Activated T-cell treated with anti-CD3 and anti-CD28 coated beads for 24 hours (primary cell): ENCODE results near the gene MCMBP.
"Not testable (repeated sequence)": the region's sequence is repeated elsewhere in the genome, so short reads cannot be mapped to it uniquely, and the experiment has no call there.

ENCODE experiments used
- DNase-seq: peaks from one replicate; pipeline ENCODE4 v3.0.0-alpha.2; 2020; ENCODE audit warnings: low read depth

The MCMBP gene

DNA sequence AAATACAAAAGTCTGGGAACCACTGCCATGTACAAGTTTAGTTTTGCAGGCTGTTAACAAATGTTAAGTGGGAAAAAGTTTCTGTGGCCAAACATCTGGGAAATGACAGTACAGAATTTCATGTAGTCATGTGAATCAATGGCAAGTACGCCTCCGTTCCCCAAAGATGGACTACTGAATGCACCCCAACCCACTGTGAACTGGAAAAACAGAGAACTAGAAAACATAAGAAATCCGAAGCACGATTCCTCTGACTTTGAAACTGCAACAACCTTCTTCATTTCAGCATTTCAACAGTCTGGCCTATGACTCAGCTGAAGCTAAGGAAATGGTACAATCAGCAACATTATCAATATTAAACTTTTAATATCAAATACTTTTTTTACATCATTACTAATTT, 41.8 kb downstream of the MCMBP start:
- DNase-seq, result no peak

DNA sequence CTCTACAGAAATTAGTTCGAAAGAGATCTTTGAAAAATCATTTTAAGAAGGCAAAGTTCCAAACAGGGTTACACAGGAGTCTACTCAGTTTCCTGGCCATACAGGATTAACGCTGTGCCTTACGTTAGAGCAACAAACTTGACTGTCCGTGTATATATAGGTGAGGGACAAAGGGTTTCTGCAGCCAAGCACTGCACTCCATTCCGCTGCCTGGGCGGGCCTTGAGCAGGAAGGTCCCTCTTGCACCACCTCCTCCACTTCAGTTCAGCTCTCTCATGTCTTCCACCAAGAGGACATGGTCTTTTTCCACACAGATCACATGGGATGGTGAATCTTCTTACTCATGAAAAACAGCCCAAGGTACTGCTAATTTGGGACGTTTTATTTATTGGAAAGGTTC, 43.2 kb downstream of the MCMBP start:
- DNase-seq, result no peak

DNA sequence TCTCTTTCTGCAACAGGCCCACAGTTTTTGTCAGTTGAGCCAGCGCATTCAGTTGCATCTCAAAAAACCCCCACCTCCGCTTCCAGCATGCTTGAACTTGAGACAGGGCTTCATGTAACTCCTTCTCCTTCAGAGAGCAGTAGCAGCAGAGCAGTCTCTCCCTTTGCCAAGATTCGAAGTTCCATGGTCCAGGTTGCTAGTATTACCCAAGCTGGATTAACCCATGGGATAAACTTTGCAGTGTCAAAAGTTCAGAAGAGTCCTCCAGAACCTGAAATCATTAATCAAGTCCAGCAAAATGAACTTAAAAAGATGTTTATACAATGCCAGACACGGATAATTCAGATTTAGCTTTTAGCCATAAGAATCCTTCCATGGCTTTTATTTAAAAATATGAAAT, 45.2 kb downstream of the MCMBP start:
- no peak for DNase-seq

DNA sequence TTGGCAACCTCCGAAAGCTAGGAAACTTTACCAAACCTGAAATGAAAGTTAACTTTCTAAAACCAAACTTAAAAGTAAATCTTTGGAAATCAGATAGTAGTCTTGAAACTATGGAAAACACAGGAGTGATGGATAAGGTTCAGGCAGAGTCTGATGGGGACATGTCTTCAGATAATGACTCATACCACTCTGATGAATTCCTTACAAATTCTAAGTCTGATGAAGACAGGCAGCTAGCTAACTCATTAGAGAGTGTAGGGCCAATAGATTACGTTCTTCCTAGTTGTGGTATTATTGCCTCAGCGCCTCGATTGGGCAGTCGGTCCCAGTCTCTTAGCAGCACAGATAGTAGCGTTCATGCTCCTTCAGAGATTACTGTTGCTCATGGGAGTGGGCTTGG, 45.9 kb downstream of the MCMBP start:
- DNase-seq, result no peak

DNA sequence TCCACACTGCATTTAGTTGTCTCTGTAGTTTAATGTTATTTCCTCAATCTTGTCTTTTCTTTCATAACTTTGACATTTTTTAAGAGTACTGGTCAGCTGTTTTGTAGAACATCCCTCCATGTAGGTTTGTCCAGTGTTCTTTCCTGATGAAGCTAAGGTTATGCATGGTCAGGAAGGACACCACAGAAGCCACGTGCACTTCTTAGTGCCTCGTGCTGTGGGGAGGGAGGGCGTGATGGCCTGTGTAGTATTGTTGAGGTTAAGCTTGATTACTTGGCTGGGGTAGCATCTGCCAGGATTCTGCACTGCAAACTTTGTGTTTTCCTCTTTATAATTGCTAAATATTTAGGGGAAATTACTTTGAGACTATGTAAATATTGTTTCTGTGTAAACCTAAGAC, 48.3 kb downstream of the MCMBP start:
- no peak for DNase-seq

DNA sequence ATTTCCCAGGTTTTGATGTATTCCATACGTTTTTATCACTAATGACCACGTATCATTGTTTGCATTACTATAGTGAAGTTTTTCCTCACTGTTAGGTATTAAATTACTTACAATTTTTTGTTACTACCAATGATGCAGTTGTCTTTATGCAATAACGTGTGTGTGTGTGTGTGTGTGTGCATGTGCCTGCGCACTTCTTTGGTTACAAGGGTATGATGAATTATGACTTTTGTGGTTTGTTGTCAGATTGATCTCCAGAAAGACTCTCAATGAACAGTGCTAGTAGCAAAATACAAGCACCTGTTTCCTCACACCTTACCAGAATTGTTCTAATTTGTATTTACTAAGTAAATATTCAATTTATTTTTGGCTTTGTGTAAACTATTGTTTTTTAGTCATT, 51.5 kb downstream of the MCMBP start:
- no peak for DNase-seq

DNA sequence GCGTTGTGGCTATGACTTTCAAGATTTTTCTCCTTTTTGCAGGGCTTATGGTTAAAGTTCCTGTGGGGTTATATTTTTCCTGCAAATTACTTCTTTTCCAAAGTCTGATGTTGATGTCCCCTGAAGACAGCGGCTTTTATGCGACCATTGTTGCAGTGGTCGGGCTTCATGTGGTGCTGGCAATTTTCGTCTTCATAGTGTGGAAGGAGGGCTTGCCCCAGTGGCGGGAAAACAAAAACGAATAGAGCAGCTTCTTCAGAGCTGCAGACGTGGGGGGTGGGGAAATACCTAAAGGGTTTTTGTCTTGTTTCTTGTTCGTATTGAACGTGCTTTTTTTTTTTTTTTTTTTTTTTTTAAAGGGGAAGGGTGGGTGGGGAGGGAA, 53.8 kb downstream of the MCMBP start:
- no peak for DNase-seq

DNA sequence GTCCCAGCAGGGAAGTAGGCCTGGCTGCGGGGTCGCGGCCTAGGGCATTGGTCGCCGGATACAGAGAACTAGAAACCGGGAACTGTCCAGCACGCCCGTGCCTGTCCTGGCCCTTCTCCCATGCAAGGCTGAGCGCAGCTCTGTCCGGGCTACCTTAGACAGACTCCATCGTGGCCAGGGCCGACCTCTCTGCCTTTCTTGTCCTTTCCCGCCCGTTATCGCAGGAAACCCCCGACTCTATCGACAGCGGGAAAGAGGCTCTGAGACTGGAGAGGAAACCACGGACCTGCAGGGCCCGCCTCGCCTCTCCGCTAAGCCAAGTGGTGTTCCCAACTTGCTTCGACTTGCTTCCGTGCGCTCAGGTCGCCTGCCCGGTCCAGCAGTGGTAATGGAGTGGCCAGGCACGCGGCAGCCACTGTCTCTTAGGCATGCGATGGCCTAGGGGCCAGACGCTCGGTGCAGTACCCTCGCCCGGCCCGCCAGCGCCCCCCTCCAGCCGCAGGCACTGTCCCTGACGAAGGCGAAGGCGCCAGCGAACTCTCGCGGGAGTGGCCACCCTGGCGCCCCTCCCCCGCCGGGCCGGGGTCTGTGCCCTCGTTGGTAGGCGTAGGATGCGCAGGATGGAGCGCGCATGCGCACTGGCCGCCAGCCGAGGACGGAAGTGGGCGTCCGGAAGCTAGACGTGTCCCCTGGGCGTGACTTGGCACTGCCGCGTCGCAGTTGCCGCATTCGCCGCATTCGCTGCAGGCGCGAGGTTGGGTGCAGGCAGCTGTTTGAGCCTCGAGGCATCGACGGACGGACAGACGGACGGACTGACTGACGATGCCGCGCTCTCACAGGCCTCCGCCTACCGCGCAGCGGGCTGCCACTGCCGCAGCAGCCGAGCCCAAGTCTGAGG, 54.4 kb downstream of the MCMBP start:
- DNase-seq, result no peak

DNA sequence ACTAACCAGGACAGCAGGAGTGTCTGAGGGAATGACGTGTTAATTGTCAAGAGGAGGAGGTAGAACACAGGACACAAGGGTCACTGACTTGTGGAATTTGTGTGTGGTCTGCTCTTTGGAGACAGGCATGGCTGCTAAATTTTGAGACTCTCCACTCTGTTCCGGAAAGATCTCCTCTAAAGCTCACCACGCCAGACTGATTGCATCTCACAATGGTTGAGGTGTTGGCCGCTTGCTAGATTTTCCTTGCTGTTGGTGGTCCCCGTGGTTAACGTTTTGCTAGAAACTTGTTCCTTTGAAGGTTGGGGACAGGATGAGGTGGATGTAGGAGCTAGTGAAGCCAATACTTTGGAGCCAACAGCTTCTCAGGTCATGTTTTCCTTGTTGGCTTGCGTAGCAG, 57.0 kb downstream of the MCMBP start:
- no peak for DNase-seq

DNA sequence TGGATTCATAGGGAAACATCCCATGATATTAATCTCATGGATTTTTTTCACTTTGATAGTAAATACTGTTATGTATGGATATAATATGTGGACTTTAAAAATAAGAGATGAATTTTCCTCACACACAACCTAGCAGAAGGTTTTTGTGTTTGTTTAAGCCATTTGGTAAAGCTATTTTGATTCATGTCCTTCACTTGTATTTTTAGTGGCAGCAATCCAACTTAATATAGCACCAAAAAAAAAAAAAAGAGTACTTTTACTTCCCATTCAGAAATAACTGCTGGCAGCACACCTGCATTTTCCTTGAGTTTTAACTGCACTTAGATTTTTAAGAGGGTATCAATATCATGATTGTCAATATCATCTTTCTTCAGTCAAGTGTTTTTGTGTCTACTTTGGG, 60.0 kb downstream of the MCMBP start:
- DNase-seq, result no peak

DNA sequence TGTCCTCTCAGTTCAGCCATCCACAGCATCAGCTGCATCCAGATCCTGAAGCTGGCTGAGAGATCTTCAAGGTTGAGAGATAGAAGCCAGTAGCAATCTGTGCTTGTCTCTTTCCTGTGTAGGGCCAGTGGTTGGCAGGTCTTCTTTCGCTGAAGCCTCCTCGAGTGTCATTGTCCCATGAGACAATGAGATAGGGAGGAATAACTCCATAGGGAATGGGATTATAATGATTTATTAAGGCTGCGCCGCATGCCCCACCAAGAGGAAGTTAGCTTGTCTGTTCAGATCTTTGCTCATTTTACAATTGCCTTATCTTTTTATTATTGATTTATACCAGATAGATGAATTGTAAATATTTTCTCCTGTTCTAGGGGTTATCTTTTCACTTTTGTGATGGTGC, 61.5 kb downstream of the MCMBP start:
- DNase-seq, result no peak

DNA sequence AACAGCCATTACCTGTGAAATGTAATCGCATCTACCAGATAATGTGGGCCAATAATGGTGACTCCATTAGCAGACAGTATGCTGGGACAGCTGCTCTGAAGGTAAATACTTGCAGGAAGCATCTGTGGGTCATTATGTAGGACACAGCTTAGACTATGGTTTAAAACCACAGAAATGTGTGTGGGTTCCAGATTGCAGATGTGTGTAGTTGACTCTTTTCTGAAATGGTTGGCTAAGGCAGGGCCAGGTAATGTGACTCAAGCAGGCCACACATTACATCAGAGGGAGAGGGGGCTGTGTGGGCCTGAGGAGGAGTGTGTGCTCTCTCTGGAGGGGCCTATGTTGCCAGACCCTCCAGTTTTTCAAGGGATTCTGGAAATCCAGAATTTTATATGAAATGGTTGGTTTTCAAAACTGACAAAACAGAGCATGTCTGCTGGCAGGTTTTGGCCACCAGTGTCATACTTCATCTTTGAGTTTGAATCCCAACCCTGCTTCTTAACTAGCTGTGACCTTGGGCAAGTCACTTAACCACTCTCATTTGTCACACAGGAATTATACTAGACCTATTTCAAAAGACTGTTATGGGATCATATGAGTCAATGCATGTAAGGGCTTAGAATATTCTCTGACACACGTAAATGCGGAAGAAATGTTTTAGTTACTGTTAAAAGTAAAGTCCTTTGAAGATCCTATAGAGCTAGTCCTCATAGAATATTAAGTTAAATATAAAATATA, 64.5 kb downstream of the MCMBP start:
- DNase-seq, result no peak

DNA sequence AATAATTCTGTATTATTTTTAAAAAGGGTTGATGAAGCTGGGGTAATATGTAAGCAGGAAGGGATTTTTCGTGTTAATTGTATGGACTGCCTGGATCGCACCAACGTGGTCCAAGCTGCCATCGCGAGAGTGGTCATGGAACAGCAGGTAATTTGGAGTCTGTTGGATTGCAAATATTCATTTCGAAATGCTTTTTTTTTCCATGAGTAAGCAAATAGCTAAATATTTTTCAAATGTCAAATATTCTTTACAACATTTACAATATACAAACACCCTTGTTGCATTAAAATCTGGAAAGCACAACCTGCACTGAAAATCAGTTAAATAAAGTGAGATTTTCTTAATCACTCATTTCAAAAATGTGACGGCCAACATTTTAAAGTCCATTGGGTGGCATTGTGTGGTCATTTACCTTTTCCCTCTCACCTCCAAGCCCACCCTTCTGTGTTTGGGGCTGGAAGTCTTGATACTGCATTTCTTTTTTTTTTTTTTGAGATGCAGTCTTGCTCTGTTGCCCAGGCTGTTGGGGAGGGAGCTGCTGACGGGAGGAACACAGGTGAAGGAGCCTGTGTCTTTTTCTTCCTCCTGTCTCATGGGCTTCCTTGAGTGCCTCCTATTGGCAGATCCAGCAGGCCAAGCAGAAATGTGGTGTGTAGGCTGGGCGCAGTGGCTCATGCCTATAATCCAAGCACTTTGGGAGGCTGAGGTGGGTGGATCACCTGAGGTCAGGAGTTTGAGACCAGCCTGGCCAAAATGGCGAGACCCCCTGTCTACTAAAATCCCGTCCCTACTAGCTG, 66.1 kb downstream of the MCMBP start:
- DNase-seq, result no peak

DNA sequence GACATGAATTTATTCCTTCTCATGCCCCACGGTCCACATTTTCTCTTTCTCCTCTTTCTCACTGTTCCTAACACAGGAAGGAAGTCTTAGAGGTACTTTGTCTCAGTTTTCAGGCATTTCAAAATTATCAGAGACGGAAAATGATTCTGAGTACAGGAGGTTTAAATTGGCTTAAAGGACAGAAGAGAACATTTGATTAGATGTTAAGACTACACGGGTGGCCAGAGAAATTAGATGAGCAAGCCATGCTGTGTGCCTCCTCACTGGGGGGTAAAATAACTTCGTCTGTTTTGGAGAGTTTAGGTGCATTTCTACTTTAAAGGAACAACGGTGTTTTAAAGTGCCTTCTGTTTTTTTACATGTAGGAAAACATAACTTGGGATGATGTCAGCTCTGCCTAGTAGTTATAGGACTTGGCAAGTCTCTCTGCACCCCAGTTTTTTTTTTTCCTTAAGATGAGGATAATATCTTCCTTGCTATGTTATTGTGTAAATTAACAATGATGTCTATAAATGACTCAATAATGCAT, 66.9 kb downstream of the MCMBP start:
- DNase-seq, result no peak

DNA sequence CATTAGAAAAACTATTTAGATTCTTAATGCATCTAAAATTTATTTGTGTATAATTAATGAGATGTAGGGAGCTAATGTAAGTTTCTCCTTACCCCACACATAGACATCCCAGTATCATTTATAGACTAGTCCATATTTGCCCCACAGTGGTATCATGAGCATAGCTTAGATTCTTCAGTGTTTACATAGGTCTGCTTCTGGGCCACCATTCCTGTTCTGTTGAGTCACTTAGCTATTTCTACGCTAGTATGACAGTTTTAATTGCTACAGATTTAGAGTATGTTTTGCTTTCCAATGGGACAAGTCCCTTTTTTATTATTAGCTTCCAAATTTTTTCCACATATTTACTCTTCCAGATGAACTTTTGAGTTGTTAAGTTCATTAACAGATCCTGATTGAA, 69.4 kb downstream of the MCMBP start:
- DNase-seq, result no peak

DNA sequence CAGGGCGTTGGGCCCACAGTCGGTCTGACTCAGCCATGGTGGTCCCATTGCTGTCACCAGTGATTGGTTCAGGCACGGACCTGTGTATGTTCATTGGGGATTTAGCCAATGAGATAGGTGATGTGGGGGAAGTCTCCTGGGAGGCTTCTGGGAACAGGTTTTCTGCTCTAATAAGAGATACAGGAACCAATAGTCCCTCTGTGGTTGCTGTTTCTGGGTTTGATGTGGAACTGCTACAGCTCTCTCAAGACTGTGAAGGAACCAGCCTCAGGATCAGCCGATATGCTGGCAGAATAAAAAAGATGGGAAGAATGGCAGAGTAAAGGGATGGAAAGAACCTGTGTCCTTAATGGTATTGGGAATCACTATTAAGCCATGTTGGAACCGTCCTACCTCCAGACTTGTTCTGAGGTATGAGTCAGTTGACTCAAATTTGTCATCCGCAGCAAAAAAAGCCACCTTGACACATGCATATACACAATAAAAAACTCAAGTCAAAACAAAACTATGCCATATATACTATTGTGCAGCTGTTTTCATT, 70.6 kb downstream of the MCMBP start:
- DNase-seq, result no peak

DNA sequence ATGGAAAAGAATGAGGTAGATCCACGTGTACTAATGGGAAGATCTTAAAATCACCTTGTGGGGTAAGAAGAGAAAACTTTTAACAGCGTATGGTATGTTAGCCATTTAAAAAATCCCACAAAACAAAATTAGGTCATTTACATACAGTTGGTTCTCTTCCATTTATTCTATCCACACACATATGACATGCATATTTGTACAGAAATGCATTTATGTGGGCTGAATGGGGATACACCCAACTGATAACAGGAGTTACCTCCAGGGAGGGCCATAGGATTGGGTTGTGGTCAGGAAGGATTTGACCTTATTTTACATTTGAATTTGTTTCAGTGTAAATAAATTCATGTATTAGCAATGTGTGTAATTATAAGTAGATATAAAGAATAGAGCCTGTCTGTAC, 71.5 kb downstream of the MCMBP start:
- no peak for DNase-seq

DNA sequence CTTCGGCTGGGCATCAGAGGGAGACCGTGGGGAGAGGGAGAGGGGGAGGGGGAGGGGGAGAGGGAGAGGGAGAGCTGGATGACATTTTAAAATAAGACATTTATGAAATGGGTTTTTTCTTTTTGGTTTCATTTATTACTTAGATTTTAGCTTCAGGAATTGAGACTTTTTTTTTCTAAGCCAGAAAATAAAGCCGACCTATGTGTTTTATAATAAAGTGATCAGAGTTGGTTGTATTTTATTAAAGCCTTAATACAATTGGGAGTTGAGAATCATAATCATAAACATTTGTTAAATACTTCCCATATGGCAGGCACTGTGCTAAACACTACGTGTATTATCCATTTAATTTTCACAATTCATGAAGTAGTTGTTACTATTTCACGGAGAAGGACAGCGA, 76.6 kb downstream of the MCMBP start:
- DNase-seq, result no peak

DNA sequence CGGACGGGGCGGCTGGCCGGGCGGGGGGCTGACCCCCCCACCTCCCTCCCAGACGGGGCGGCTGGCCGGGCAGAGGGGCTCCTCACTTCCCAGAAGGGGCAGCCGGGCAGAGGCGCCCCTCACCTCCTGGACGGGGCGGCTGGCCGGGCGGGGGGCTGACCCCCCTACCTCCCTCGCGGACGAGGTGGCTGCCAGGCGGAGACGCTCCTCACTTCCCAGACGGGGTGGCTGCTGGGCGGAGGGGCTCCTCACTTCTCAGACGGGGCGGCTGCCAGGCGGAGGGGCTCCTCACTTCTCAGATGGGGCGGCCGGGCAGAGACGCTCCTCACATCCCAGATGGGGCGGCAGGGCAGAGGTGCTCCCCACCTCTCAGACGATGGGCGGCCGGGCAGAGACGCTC, 77.5 kb downstream of the MCMBP start:
- not testable (repeated sequence) for DNase-seq

DNA sequence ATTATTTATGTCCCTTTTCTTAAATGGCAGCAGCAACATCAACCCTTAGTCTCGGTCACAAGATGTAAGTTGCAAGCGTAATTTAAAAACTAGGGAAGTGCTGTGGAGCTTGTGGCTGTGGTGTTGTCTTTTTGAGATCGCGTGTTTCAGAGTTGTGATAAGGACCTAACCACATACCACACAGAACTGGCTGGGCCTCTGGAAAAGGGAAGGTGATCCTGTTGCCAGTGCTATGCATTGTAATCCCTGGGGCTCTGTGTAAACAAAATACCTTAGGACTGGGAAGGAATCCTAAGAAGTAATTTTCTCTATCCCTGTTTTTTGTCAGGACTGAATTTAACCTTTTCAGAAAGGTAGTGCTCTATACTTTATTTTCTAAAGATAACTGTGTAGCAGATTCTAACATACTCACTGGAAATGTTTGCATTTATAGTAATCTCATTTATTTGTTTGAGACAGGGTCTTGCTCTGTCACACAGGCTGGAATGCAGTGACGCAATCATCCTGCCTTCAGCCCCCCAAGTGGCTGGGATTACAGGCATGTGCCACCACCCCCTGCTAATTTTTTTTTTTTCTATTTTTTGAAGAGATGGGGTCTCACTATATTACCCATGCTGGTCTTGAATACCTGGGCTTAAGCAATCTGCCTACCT, 86.4 kb downstream of the MCMBP start:
- DNase-seq, result no peak

DNA sequence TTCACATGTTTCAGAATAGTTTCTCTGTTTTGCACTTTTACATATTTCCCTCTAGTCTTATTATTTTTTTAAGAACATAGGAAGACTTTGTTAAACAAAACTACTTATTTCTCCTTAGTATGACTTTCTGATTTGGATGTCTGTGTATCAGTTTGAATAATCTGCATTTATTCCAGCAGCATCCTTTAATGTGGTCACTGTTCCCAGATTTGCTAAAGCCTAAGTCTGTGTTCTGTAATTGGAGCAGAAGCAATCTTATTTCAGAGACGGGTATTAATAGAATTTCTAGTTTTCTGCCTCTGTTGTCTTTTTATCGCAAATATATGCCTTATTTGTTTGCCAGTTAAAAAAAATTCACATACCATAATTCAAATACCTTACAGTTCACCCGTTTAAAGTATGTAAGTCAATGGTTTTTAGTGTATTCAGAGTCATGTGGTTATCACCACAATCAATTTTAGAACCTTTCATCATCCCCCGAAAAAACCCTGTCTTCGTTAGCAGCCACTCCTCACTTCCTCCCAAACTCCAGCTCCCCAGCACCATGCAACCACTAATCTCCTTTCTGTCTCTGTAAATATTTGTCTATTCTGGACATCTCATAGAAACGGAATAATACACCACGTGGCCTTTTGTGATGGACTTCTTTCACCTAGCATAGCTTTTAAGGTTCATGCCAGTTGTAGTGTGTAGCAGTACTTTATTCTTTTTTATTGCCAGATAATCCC, 88.1 kb downstream of the MCMBP start:
- no peak for DNase-seq
